Thoracic aorta (tissue), 2 donors: Measurements from ENCODE around the gene CD300LG. TPM values are rescaled to one million over a fixed set of nuclear protein-coding genes. Genes with fewer than 3 reads are reported as not detected.

Experiments used
- ATAC-seq: fragments of 150-250 bp; one replicate; pipeline ENCODE4 v1.8.0; 2017; ENCODE audit warnings: low read depth; ENCODE audit not compliant: insufficient number of reproducible peaks, low FRiP score
- DNase-seq: peaks from one replicate; pipeline ENCODE4 v3.0.0-alpha.2; 2020; ENCODE audit warnings: low spot score
- H3K27ac ChIP-seq, 2 donors: fragments of 200-600 bp; sonication (generic); 1 replicate in 1 of 2; 2 replicates in 1 of 2; pipeline ENCODE4 v1.5.1; 2016; ENCODE audit warnings: mild to moderate bottlenecking in 2 of 2, moderate library complexity in 2 of 2
- H3K27me3 ChIP-seq: fragments of 200-600 bp; sonication (generic); replicated peaks from 2 replicates; pipeline ENCODE4 v1.6.0; 2016; ENCODE audit warnings: mild to moderate bottlenecking; ENCODE audit not compliant: insufficient read depth
- H3K36me3 ChIP-seq: fragments of 200-600 bp; sonication (generic); one replicate; pipeline ENCODE4 v1.5.1; 2016
- H3K4me1 ChIP-seq, 2 donors: fragments of 200-600 bp; sonication (generic); 1 replicate in 1 of 2; 2 replicates in 1 of 2; pipeline versions ENCODE4 v1.5.1 to v1.6.0; 2016; ENCODE audit warnings: low read depth in 2 of 2, mild to moderate bottlenecking in 1 of 2; ENCODE audit not compliant: control insufficient read depth in 1 of 2
- H3K4me3 ChIP-seq: fragments of 200-600 bp; sonication (generic); 2 replicates; pipeline ENCODE4 v1.5.1; 2016; ENCODE audit warnings: mild to moderate bottlenecking
- H3K9me3 ChIP-seq: fragments of 200-600 bp; sonication (generic); 2 replicates; pipeline ENCODE4 v1.5.1; 2016
- CTCF ChIP-seq: fragments of 200-600 bp; sonication (generic); IDR thresholded peaks from one replicate; pipeline ENCODE4 v1.5.1; 2019; ENCODE audit warnings: antibody characterized with exemption
- total RNA-seq, 2 donors: library from RNA; depleted of rRNA; stranded (reverse); fragments of >200 nt; gene quantifications; one replicate each; pipeline versions ENCODE4 v1.1.0 to v1.2.3, GENCODE V29; 2016

CD300LG gene
- total RNA-seq, 2 donors from 2014 or later = 0.35 to 3.2 TPM

GRCh38 chr17:43906951-43907424, 60.0 kb downstream of the CD300LG start:
- no peaks in the 10 kb centered on the region for H3K9me3 ChIP-seq
- peak overlapping the region; percentile 88 for H3K4me3 ChIP-seq
- peak overlapping the region; percentile 97 to 99 for H3K27ac ChIP-seq
- H3K27me3 ChIP-seq = no peaks in the 10 kb centered on the region
- DNase-seq (no peak), ATAC-seq (no peak)
- no peaks in the 10 kb centered on the region for H3K36me3 ChIP-seq
- no peak for TF ChIP-seq CTCF
- H3K4me1 ChIP-seq = peaks cover 0 to 18% of the 10 kb centered on the region in 2 donors

- ATAC-seq (peak; percentile 25), DNase-seq (no peak)
- Histone ChIP-seq H3K27me3 (no peaks in the 10 kb centered on the region), H3K4me1 (peaks cover 0 to 18% of the 10 kb centered on the region in 2 donors), H3K4me3 (peak within 1 kb of the TSS; percentile 88), H3K36me3 (no peaks in the 10 kb centered on the region), H3K27ac (peak within 1 kb of the TSS; percentile 97 to 99), H3K9me3 (no peaks in the 10 kb centered on the region)
- peak; percentile 32 for TF ChIP-seq CTCF
These were observed 60.5 kb downstream of the CD300LG start, which contains the start of gene MPP2 for GRCh38 chr17:43907425-43907981. TSS of gene MPP2 (minus strand) at chr17:43907536. CDS start at chr17:43904460, 3,076 bp downstream.

- TF ChIP-seq CTCF = no peak
- peak overlapping the region; percentile 88 for H3K4me3 ChIP-seq
- peak; percentile 40 for DNase-seq
These were observed 61.2 kb downstream of the CD300LG start for GRCh38 chr17:43907998-43908721.

GRCh38 chr17:43909537-43910231, 62.7 kb downstream of the CD300LG start:
- DNase-seq (no peak), ATAC-seq (no peak)
- no peaks in the 10 kb centered on the region for H3K27me3 ChIP-seq
- no peak overlapping the region for H3K4me3 ChIP-seq
- H3K4me1 ChIP-seq = peaks cover 0 to 18% of the 10 kb centered on the region in 2 donors
- no peaks in the 10 kb centered on the region for H3K9me3 ChIP-seq
- H3K27ac ChIP-seq = no peak overlapping the region
- no peak for TF ChIP-seq CTCF
- H3K36me3 ChIP-seq = no peaks in the 10 kb centered on the region

More at GRCh38 chr17:43907998-43908721, 61.2 kb downstream of the CD300LG start:
- H3K9me3 ChIP-seq = no peaks in the 10 kb centered on the region
- no peaks in the 10 kb centered on the region for H3K36me3 ChIP-seq
- peak; percentile 68 for ATAC-seq
- H3K4me1 ChIP-seq = peaks cover 0 to 18% of the 10 kb centered on the region in 2 donors
- peak overlapping the region; percentile 97 to 99 for H3K27ac ChIP-seq
- H3K27me3 ChIP-seq = no peaks in the 10 kb centered on the region

- no peak for DNase-seq
- no peak for TF ChIP-seq CTCF
- Histone ChIP-seq H3K36me3 (no peaks in the 10 kb centered on the region), H3K27ac (no peak overlapping the region), H3K9me3 (no peaks in the 10 kb centered on the region), H3K4me1 (peaks cover 0 to 7% of the 10 kb centered on the region in 2 donors), H3K4me3 (no peak overlapping the region), H3K27me3 (no peaks in the 10 kb centered on the region)
- ATAC-seq = no peak
These were observed 64.9 kb downstream of the CD300LG start for GRCh38 chr17:43911904-43912303.
